Liver (tissue), 9 donors: ENCODE results near the gene SIL1. TPM values are rescaled to one million over a fixed set of nuclear protein-coding genes. Genes with fewer than 3 reads are reported as not detected.

ENCODE experiments used
- DNase-seq: peaks from one replicate; pipeline ENCODE4 v3.0.0-alpha.2; 2017; ENCODE audit warnings: low spot score
- H3K27ac ChIP-seq, 2 donors: one replicate each; pipeline ENCODE4 v1.7.0; 2013; ENCODE audit warnings: inconsistent platforms in 2 of 2, low read length in 2 of 2, control low read depth in 1 of 2, low read depth in 1 of 2, mild to moderate bottlenecking in 1 of 2
- H3K27me3 ChIP-seq, 4 donors: one replicate each; pipeline versions ENCODE4 v1.6.1 to v1.7.0; 2013; ENCODE audit warnings: low read length in 3 of 4, inconsistent platforms in 1 of 4, mild to moderate bottlenecking in 1 of 4, moderate library complexity in 1 of 4; ENCODE audit not compliant: control insufficient read depth in 4 of 4, insufficient read depth in 4 of 4
- H3K36me3 ChIP-seq, 4 donors: one replicate each; pipeline versions ENCODE4 v1.6.1 to v1.7.0; 2013; ENCODE audit warnings: low read length in 3 of 4, mild to moderate bottlenecking in 3 of 4, low read depth in 1 of 4, moderate library complexity in 1 of 4; ENCODE audit not compliant: control insufficient read depth in 4 of 4, insufficient read depth in 3 of 4
- H3K4me1 ChIP-seq, 4 donors: one replicate each; pipeline versions ENCODE4 v1.6.1 to v1.7.0; 2013; ENCODE audit warnings: low read length in 3 of 4, mild to moderate bottlenecking in 3 of 4, moderate library complexity in 1 of 4; ENCODE audit not compliant: control insufficient read depth in 4 of 4, insufficient read depth in 4 of 4
- H3K4me3 ChIP-seq, 3 donors: one replicate each; pipeline versions ENCODE4 v1.6.1 to v1.7.0; 2013; ENCODE audit warnings: low read length in 3 of 3, control low read depth in 1 of 3, low read depth in 1 of 3, mild to moderate bottlenecking in 1 of 3
- H3K9ac ChIP-seq, 2 donors: one replicate each; pipeline ENCODE4 v1.7.0; 2013; ENCODE audit warnings: low read length in 2 of 2, mild to moderate bottlenecking in 2 of 2, moderate library complexity in 2 of 2, control low read depth in 1 of 2, low read depth in 1 of 2
- H3K9me3 ChIP-seq, 4 donors: one replicate each; pipeline versions ENCODE4 v1.6.1 to v1.7.0; 2013; ENCODE audit warnings: low read length in 3 of 4; ENCODE audit not compliant: control insufficient read depth in 4 of 4
- ATF3 ChIP-seq: IDR thresholded peaks from 2 replicates; pipeline ENCODE4 v1.6.1; 2016; ENCODE audit warnings: antibody characterized with exemption
- FOXA1 ChIP-seq: IDR thresholded peaks from 2 replicates; pipeline ENCODE4 v1.6.1; 2016; ENCODE audit warnings: antibody characterized with exemption
- FOXA2 ChIP-seq: IDR thresholded peaks from 2 replicates; pipeline ENCODE4 v1.6.1; 2016; ENCODE audit warnings: antibody characterized with exemption
- GABPA ChIP-seq, 2 donors: IDR thresholded peaks in 1 of 2; conservative IDR thresholded peaks in 1 of 2; 2 replicates each; pipeline ENCODE4 v1.6.1; 2016; ENCODE audit warnings: antibody characterized with exemption in 2 of 2, mild to moderate bottlenecking in 1 of 2, moderate library complexity in 1 of 2
- HNF4A ChIP-seq, 2 donors: conservative IDR thresholded peaks; 2 replicates each; pipeline ENCODE4 v1.6.1; 2016; ENCODE audit warnings: antibody characterized with exemption in 2 of 2, mild to moderate bottlenecking in 2 of 2
- HNF4G ChIP-seq: IDR thresholded peaks from 2 replicates; pipeline ENCODE4 v1.6.1; 2016; ENCODE audit warnings: antibody characterized with exemption
- JUND ChIP-seq, 2 donors: IDR thresholded peaks; 2 replicates each; pipeline ENCODE4 v1.6.1; 2016; ENCODE audit warnings: antibody characterized with exemption in 2 of 2
- NR2F2 ChIP-seq: IDR thresholded peaks from 2 replicates; pipeline ENCODE4 v1.6.1; 2016; ENCODE audit warnings: antibody characterized with exemption
- RAD21 ChIP-seq, 2 donors: IDR thresholded peaks; 2 replicates each; pipeline ENCODE4 v1.6.1; 2016; ENCODE audit warnings: antibody characterized with exemption in 2 of 2, mild to moderate bottlenecking in 2 of 2
- RXRA ChIP-seq, 2 donors: IDR thresholded peaks; 2 replicates each; pipeline ENCODE4 v1.6.1; 2017 to 2018; ENCODE audit warnings: antibody characterized with exemption in 2 of 2, mild to moderate bottlenecking in 1 of 2
- SP1 ChIP-seq: IDR thresholded peaks from 2 replicates; pipeline ENCODE4 v1.6.1; 2018; ENCODE audit warnings: antibody characterized with exemption, mild to moderate bottlenecking
- TAF1 ChIP-seq: conservative IDR thresholded peaks from 2 replicates; pipeline ENCODE4 v1.6.1; 2016; ENCODE audit warnings: antibody characterized with exemption, mild to moderate bottlenecking
- WGBS: extraction: QIAGEN DNeasy Blood & Tissue Kit; methylation state at CpG from one replicate; pipeline ENCODE4 v1.1.7; 2013; 5-methylcytosine and 5-hydroxymethylcytosine counted together
- polyA plus RNA-seq, 2 donors: library from polyadenylated mRNA; stranded (reverse) in 1 of 2; unstranded in 1 of 2; fragments of 200-250 nt in 1 of 2; fragments of >200 nt in 1 of 2; fragmentation: Nextera tagmentation in 1 of 2; extraction: Ambion mirVana in 1 of 2; gene quantifications; one replicate each; pipeline versions ENCODE4 v1.2.1 to v1.2.3, GENCODE V29; 2013 to 2015
- total RNA-seq, 2 donors: library from RNA; depleted of rRNA; stranded (reverse); fragments of >200 nt; gene quantifications; one replicate each; pipeline ENCODE4 v1.2.3, GENCODE V29; 2014
- TF ChIP-seq, protein P1 (sequence below): IDR thresholded peaks from 2 replicates; pipeline ENCODE4 v1.6.1; 2016; ENCODE audit warnings: antibody characterized with exemption, mild to moderate bottlenecking
- TF ChIP-seq, protein P2 (sequence below): fragments of 150-350 bp; IDR thresholded peaks from 2 replicates; pipeline ENCODE4 v1.5.1; 2017; ENCODE audit warnings: improper control_type of control experiment, low read depth, low read length; ENCODE audit not compliant: missing input control
- TF ChIP-seq, protein P3 (sequence below): IDR thresholded peaks from 2 replicates; pipeline ENCODE4 v1.6.1; 2016; ENCODE audit warnings: antibody characterized with exemption
- TF ChIP-seq, protein P4 (sequence below): IDR thresholded peaks from 2 replicates; pipeline ENCODE4 v1.6.1; 2016; ENCODE audit warnings: antibody characterized with exemption
- donor health status: healthy.
- donor health status: healthy.
- donor health status: healthy.
- donor health status: healthy.
- donor health status: healthy.

Gene SIL1
- total and polyA plus RNA-seq, 4 donors = 38.1 to 95.1 (median 76.2) TPM

- no peaks in the 10 kb centered on the region for H3K27me3 ChIP-seq
- H3K9ac ChIP-seq = no peak overlapping the region
- no peak for DNase-seq
- no peaks in the 10 kb centered on the region for H3K4me1 ChIP-seq
- no peak overlapping the region for H3K4me3 ChIP-seq
- H3K36me3 ChIP-seq = peaks cover 2 to 16% (median 7%) of the 10 kb centered on the region in 4 donors
- H3K27ac ChIP-seq = no peak overlapping the region
- WGBS = 94% methylated on average over 23 of the region's 23 CpGs
- no peaks in the 10 kb centered on the region for H3K9me3 ChIP-seq
- no peak for TF ChIP-seq RXRA (IDR thresholded peaks at IDR 0.05)
- TF ChIP-seq, protein P1, sequence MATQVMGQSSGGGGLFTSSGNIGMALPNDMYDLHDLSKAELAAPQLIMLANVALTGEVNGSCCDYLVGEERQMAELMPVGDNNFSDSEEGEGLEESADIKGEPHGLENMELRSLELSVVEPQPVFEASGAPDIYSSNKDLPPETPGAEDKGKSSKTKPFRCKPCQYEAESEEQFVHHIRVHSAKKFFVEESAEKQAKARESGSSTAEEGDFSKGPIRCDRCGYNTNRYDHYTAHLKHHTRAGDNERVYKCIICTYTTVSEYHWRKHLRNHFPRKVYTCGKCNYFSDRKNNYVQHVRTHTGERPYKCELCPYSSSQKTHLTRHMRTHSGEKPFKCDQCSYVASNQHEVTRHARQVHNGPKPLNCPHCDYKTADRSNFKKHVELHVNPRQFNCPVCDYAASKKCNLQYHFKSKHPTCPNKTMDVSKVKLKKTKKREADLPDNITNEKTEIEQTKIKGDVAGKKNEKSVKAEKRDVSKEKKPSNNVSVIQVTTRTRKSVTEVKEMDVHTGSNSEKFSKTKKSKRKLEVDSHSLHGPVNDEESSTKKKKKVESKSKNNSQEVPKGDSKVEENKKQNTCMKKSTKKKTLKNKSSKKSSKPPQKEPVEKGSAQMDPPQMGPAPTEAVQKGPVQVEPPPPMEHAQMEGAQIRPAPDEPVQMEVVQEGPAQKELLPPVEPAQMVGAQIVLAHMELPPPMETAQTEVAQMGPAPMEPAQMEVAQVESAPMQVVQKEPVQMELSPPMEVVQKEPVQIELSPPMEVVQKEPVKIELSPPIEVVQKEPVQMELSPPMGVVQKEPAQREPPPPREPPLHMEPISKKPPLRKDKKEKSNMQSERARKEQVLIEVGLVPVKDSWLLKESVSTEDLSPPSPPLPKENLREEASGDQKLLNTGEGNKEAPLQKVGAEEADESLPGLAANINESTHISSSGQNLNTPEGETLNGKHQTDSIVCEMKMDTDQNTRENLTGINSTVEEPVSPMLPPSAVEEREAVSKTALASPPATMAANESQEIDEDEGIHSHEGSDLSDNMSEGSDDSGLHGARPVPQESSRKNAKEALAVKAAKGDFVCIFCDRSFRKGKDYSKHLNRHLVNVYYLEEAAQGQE = no peak
- TF ChIP-seq NR2F2 = no peak
- TF ChIP-seq ATF3 = no peak
- TF ChIP-seq HNF4G = no peak
- no peak for TF ChIP-seq GABPA (IDR thresholded peaks at IDR 0.05 in 1 of 2, conservative IDR thresholded peaks at IDR 0.05 in 1 of 2)
- TF ChIP-seq, protein P2, sequence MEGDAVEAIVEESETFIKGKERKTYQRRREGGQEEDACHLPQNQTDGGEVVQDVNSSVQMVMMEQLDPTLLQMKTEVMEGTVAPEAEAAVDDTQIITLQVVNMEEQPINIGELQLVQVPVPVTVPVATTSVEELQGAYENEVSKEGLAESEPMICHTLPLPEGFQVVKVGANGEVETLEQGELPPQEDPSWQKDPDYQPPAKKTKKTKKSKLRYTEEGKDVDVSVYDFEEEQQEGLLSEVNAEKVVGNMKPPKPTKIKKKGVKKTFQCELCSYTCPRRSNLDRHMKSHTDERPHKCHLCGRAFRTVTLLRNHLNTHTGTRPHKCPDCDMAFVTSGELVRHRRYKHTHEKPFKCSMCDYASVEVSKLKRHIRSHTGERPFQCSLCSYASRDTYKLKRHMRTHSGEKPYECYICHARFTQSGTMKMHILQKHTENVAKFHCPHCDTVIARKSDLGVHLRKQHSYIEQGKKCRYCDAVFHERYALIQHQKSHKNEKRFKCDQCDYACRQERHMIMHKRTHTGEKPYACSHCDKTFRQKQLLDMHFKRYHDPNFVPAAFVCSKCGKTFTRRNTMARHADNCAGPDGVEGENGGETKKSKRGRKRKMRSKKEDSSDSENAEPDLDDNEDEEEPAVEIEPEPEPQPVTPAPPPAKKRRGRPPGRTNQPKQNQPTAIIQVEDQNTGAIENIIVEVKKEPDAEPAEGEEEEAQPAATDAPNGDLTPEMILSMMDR = no peak
- no peak for TF ChIP-seq TAF1
- no peak for TF ChIP-seq FOXA1
Observed at GRCh38 chr5:138945421-138946240, 252.5 kb downstream of the SIL1 start.

DNA sequence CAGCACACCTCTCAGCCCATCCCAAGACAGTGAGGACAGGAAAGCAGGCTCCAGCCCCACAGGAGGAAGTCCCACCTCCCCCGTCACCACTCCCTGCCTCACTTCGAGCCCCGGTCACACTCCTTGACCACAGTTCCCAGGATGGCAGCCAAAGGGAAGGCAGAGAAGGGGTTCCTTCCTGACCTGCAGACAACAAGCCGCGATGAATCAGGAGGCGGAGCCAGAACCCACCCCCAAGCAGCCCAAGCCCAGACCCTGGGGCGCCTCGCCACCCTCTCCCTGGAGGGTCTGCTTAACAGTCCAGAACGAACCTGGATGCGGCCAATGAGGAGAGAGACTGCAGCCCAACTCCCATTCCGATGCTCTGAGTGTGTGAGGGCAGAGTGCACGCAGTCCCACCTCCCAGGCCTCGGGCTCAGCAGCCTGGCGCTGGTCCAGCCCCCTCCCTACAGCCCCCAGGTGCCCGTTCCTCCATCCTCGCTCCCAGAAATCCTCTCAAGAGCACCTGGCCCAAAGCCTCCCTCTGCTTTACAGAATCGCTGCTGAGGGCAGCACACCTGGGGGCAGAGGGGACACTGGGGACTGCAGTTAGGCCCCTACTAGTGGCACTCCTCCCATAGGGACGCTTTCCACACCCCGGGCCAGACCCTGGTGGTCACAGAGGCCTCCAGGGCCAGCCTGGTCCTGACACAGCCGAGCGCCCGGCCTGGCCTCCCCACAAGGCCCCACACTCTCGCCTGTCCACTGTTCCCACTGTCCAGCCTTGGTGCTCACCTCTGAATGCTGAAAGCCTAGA lies 253.4 kb downstream of the SIL1 start:
- DNase-seq = no peak
- TF ChIP-seq, protein P3, sequence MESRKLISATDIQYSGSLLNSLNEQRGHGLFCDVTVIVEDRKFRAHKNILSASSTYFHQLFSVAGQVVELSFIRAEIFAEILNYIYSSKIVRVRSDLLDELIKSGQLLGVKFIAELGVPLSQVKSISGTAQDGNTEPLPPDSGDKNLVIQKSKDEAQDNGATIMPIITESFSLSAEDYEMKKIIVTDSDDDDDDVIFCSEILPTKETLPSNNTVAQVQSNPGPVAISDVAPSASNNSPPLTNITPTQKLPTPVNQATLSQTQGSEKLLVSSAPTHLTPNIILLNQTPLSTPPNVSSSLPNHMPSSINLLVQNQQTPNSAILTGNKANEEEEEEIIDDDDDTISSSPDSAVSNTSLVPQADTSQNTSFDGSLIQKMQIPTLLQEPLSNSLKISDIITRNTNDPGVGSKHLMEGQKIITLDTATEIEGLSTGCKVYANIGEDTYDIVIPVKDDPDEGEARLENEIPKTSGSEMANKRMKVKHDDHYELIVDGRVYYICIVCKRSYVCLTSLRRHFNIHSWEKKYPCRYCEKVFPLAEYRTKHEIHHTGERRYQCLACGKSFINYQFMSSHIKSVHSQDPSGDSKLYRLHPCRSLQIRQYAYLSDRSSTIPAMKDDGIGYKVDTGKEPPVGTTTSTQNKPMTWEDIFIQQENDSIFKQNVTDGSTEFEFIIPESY = no peak
- TF ChIP-seq TAF1 (no peak), NR2F2 (no peak), SP1 (no peak), RXRA (IDR thresholded peaks at IDR 0.05) (no peak), HNF4A (conservative IDR thresholded peaks at IDR 0.05) (no peak), HNF4G (no peak), JUND (IDR thresholded peaks at IDR 0.05) (no peak), FOXA2 (no peak), RAD21 (IDR thresholded peaks at IDR 0.05) (no peak), GABPA (IDR thresholded peaks at IDR 0.05 in 1 of 2, conservative IDR thresholded peaks at IDR 0.05 in 1 of 2) (no peak), ATF3 (no peak), FOXA1 (no peak)
- TF ChIP-seq, protein P4, sequence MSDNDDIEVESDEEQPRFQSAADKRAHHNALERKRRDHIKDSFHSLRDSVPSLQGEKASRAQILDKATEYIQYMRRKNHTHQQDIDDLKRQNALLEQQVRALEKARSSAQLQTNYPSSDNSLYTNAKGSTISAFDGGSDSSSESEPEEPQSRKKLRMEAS = no peak
- TF ChIP-seq, protein P2 = no peak
- Histone ChIP-seq H3K27ac (no peak overlapping the region), H3K4me3 (no peak overlapping the region), H3K36me3 (peaks cover 2 to 16% (median 7%) of the 10 kb centered on the region in 4 donors), H3K9me3 (no peaks in the 10 kb centered on the region), H3K4me1 (no peaks in the 10 kb centered on the region), H3K9ac (no peak overlapping the region), H3K27me3 (no peaks in the 10 kb centered on the region)
- 89% methylated on average over 23 of the region's 23 CpGs for WGBS
